D721Med (cell line): ENCODE measurements around the gene MAPT.

ENCODE experiments used
- DNase-seq: peaks from one replicate; pipeline ENCODE4 v3.0.0; 2011; ENCODE audit warnings: low spot score; ENCODE audit not compliant: insufficient read length
- FAIRE-seq: peaks from 2 replicates; lab custom pipeline; 2011; peaks lifted over from hg19 to GRCh38; lab: Jason Lieb, UNC
- CTCF ChIP-seq: IDR thresholded peaks from 2 replicates; pipeline ENCODE4 v1.5.1; 2012; ENCODE audit warnings: mild to moderate bottlenecking, control low read depth; ENCODE audit not compliant: insufficient read depth; ENCODE audit errors: missing control alignments

Gene MAPT

DNA sequence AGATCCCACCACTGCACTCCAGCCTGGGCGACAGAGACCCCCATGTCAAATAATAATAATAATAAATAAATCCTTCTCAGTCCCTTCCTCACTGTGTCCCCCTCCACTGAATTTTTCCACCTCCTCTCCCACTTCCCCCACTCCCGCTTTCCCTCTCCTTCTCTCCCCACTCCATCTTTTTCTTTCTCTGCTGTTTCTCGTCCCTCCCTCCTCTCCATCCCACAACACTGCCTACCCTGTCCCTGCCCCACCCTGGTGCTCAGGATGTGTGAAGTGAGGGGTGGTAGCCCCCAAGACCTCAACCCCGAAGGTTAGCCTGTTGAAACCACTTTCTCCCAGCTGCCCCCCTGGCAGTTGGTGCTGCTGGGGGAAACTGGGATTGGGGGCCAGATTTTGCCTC, 70.3 kb downstream of the MAPT start:
- no peak for TF ChIP-seq CTCF
- FAIRE-seq (no peak), DNase-seq (no peak)

GRCh38 chr17:45965812-45966211, 71.5 kb downstream of the MAPT start:
- DNase-seq: no peak
- FAIRE-seq: no peak
- no peak for TF ChIP-seq CTCF

DNA sequence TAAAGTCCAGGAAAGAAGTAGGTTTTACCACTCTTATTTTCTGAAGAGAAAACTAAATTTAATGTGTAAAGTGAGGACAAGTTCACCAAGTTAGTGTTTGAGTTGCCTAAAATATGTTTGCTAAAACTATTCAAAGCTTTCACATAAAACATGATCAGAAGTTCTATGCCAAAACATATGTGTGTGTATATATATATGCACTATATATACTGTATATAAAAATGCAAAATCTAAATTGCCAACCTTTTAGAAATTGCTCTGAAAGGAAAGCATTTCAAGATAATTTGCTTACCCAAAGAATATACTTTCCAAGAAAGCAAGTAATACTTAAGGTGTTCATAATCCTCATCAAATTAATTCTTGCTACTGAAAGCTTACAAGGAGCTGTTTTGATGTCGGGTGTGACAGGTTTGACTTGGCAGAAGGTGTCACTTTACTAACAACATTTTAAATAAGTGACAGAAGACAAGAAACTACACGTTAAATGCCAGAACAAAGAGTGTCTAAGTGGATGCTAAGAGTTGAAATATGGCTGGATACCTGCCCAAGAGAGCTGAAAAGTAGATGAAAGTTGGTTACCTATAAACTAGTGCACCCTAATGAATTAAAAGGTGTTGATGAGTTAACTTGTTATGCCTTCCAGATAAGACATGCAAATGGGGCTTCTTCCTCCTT, 72.4 kb downstream of the MAPT start:
- no peak for TF ChIP-seq CTCF
- DNase-seq (no peak), FAIRE-seq (no peak)

GRCh38 chr17:45967378-45967777, 73.0 kb downstream of the MAPT start:
- FAIRE-seq: no peak

GRCh38 chr17:45968732-45969131, 74.4 kb downstream of the MAPT start:
- no peak for TF ChIP-seq CTCF
- DNase-seq (no peak), FAIRE-seq (no peak)

More at GRCh38 chr17:45967378-45967777, 73.0 kb downstream of the MAPT start:
- no peak for DNase-seq
- no peak for TF ChIP-seq CTCF

GRCh38 chr17:45969726-45970125, 75.4 kb downstream of the MAPT start:
- TF ChIP-seq CTCF: no peak
- DNase-seq: no peak
- no peak for FAIRE-seq

DNA sequence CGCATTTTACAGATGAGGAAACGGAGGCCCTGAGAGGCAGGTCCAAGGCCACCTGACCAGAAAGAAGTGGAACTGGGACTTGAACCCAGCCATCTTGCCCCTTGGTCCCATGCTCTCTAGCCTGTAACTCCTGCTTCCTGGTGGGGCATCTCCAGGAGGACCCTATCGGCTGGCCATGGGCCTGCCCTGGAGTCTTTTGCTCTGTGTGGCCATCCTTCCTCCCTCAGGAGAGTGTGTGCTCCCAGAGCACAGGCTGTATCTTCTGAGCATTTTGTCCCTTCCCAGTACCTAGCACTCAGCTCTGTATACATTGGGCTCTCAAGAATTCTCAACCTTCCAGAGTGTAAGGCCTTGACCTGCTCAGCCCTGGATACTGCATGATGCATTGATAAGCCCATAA, 76.3 kb downstream of the MAPT start:
- DNase-seq: no peak
- no peak for FAIRE-seq
- TF ChIP-seq CTCF: no peak
